H1 (cell line): Measurements from ENCODE around the gene NUP205. TPM values are rescaled to one million over a fixed set of nuclear protein-coding genes. Genes with fewer than 3 reads are reported as not detected.

ENCODE experiments used
- CTCF ChIP-seq, 3 experiments: IDR thresholded peaks; 1 replicate in 2 of 3; 2 replicates in 1 of 3; pipeline versions ENCODE4 v1.5.1 to v1.6.1; 2011; ENCODE audit warnings: low read length in 3 of 3, mild to moderate bottlenecking in 3 of 3, inconsistent platforms in 2 of 3, low read depth in 1 of 3, moderate library complexity in 1 of 3; ENCODE audit not compliant: insufficient read depth in 1 of 3; ENCODE audit errors: control extremely low read depth in 1 of 3
- KDM4A ChIP-seq: IDR thresholded peaks from one replicate; pipeline ENCODE4 v1.7.1; 2012; ENCODE audit warnings: low read depth, mild to moderate bottlenecking, moderate library complexity, low read length, inconsistent platforms; ENCODE audit not compliant: severe bottlenecking
- RXRA ChIP-seq: IDR thresholded peaks from 2 replicates; pipeline ENCODE4 v1.6.1; 2011; ENCODE audit warnings: low read depth, mild to moderate bottlenecking, low read length, moderate library complexity; ENCODE audit not compliant: insufficient read depth
- YY1 ChIP-seq: IDR thresholded peaks from 2 replicates; pipeline ENCODE4 v1.6.1; 2011; ENCODE audit warnings: low read depth, mild to moderate bottlenecking, low read length
- polyA plus RNA-seq, 7 experiments: library from polyadenylated mRNA; depleted of rRNA in 3 of 7; stranded (reverse) in 5 of 7; unstranded in 2 of 7; fragments of >200 nt in 5 of 7; fragments of 200-250 nt in 2 of 7; gene quantifications; 1 replicate in 5 of 7; 2 replicates in 1 of 7; 4 replicates in 1 of 7; pipeline versions ENCODE4 v1.2.1 to v1.2.3, GENCODE V29; 2011 to 2013; ENCODE audit warnings: missing spikeins in 2 of 7, mixed read lengths in 2 of 7
- total RNA-seq: library from RNA; stranded (reverse); fragmentation: NEBNext Ultra II Directional; extraction: Animal tissue kit (Norgen Biotek cat#: 25700); gene quantifications from 2 replicates; pipeline ENCODE4 v1.2.1, GENCODE V29; 2021

Gene NUP205
- total and polyA plus RNA-seq, 2 of the 8 experiments (the other 6 are each of a cell fraction or from before 2014, with no cell fraction given), result 148 to 216 TPM

DNA sequence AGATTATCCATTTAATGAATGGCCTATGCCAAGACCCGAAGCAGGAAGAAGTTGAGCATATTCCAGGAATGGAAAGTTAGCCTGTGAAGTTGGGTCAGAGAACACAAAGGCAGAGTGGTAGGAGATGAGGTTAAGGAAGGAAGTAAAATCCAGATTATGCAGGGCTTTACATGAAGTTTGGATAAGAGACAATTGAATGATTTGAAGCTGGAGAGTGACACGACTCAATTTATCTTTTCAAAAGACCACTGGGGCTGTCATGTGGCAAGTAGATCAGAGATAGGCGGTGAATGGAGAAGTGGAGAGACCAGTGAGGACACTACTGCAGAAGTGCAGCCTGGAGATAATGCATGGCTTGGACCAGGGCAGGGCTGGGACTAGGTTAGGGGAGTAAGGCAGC is 40.7 kb upstream of the NUP205 start (continued):
- TF ChIP-seq CTCF (IDR thresholded peaks at IDR 0.05; ENCODE audit: control extremely low read depth in 1 of 3, insufficient read depth in 1 of 3, low read depth in 1 of 3, low read length in 3 of 3) (no peak), YY1 (no peak), KDM4A (no peak), RXRA (no peak)
